D721Med (cell line): Measurements from ENCODE around the gene COLEC12.

Experiments
- DNase-seq: peaks from one replicate; pipeline ENCODE4 v3.0.0; 2011; ENCODE audit warnings: low spot score; ENCODE audit not compliant: insufficient read length
- FAIRE-seq: peaks from 2 replicates; lab custom pipeline; 2011; peaks lifted over from hg19 to GRCh38; lab: Jason Lieb, UNC
- TF ChIP-seq, protein P1 (sequence below): IDR thresholded peaks from 2 replicates; pipeline ENCODE4 v1.5.1; 2012; ENCODE audit warnings: mild to moderate bottlenecking, control low read depth; ENCODE audit not compliant: insufficient read depth; ENCODE audit errors: missing control alignments

The COLEC12 gene

DNA sequence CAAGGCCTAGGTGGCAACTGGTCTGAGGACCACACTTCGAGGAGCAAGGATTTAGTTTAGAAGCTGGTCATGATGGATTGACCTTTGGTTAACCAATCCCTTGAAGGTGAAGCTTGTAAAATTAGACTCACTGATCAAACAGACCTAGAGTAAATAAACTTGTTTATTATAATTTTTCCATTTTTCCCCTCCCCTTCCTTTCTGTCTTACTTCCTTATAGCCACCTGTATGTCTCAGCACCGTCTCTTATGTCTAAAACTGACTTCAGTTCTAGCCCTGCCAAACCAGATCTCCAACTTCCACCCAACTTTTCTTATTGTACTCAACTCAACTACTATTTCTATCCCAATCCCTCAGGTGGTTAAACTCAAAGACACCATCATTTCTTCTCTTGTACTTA lies 139.8 kb downstream of the COLEC12 start:
- FAIRE-seq: no peak
- TF ChIP-seq, protein P1, sequence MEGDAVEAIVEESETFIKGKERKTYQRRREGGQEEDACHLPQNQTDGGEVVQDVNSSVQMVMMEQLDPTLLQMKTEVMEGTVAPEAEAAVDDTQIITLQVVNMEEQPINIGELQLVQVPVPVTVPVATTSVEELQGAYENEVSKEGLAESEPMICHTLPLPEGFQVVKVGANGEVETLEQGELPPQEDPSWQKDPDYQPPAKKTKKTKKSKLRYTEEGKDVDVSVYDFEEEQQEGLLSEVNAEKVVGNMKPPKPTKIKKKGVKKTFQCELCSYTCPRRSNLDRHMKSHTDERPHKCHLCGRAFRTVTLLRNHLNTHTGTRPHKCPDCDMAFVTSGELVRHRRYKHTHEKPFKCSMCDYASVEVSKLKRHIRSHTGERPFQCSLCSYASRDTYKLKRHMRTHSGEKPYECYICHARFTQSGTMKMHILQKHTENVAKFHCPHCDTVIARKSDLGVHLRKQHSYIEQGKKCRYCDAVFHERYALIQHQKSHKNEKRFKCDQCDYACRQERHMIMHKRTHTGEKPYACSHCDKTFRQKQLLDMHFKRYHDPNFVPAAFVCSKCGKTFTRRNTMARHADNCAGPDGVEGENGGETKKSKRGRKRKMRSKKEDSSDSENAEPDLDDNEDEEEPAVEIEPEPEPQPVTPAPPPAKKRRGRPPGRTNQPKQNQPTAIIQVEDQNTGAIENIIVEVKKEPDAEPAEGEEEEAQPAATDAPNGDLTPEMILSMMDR: no peak
- DNase-seq: no peak

DNA sequence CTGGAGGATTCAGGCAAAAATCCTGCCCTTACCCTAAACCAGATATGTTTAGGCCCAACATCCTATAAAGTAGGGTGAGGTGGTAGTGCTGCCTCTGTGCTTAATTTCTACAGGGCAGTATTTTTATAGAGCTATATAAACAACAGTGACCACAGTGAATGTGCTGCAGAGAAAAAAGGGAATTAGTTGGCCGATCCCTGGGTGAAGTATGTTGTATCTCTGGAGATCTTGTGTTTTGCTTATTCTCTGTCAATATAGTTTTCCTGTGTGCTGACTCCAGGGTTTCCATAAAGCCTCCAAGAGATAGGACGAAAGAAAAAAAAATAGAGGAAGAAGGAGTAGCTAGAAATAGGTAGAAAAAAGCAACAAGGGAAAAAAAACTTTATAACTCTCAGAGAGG lies 143.7 kb downstream of the COLEC12 start:
- TF ChIP-seq, protein P1: no peak
- FAIRE-seq: no peak
- no peak for DNase-seq

DNA sequence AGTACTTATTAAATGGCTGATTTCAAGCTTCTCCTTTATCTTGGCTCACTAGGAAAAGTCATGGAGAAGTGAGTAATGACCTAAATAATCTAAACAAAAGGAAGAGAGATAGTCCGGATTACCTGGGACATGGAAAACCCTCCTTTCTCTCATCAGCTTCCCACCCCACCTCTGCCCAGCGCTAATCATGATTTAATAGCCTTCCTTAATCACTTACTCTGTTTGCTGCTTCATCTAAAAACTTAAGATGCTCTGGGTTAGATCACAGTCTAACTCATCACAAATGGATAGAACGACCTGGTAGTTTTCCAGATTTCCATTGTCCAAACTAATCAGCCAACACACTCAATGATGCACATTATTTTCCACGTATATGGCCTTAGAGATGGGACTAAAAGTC lies 144.8 kb downstream of the COLEC12 start:
- DNase-seq: no peak
- FAIRE-seq: peak; percentile 41
- TF ChIP-seq, protein P1: no peak

DNA sequence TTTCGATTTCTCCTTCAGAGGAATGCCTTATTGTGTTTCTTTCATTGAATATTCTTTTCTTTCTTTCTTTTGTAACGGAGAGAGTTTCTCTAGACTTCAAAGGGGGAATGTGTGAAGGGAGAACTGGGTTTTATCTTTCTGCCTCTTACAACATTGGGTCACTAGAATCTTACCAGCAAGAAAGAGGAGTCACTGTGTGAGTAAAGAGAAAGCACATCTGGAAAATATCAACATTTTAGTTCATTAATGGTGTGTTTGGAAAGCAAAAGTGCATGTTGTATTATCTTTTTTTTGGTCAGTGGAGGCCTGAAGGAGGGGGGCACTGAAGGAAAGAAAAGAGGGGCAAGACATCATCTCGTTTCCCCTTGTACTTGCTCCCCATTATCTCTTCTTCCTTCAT lies 146.0 kb downstream of the COLEC12 start:
- DNase-seq: no peak
- FAIRE-seq: no peak
- TF ChIP-seq, protein P1: no peak

DNA sequence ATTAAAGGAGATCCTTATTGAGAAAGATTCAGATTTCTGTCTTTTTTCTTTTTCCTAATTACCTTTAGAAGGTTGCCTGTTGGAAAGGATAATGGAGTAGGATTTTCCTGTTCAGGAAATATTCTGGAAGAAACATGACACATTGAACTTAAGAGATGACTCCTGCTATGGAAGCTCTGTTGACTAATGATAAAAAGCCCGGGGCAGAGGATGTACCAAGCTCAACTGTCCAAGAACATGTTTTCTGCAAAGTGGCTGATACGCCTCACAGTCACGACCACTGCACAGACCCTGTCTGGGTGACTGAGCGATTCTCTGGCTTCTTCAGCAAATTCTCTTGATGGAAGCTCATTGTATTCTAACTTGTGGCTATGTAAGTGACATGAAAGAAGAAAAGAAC lies 146.5 kb downstream of the COLEC12 start:
- TF ChIP-seq, protein P1: no peak
- FAIRE-seq (no peak), DNase-seq (no peak)

DNA sequence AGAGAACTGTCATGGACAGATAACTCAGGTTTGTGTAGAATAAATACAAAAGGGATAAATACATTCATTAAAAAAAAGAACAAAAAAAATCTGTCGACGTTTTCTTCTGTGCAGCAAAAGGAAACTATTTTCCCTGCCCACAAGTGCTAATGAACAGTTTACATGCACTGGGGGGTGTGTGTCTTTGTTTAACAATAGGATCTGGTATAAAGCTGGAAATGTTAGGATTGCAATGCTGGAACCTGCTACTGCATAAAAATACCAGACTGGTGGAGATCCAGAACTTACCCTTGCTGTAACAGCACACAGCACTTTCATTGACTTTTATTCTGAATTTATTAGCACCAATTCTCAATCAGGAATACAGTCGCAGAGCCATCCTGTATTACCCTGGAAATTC lies 148.1 kb downstream of the COLEC12 start:
- FAIRE-seq: no peak

DNA sequence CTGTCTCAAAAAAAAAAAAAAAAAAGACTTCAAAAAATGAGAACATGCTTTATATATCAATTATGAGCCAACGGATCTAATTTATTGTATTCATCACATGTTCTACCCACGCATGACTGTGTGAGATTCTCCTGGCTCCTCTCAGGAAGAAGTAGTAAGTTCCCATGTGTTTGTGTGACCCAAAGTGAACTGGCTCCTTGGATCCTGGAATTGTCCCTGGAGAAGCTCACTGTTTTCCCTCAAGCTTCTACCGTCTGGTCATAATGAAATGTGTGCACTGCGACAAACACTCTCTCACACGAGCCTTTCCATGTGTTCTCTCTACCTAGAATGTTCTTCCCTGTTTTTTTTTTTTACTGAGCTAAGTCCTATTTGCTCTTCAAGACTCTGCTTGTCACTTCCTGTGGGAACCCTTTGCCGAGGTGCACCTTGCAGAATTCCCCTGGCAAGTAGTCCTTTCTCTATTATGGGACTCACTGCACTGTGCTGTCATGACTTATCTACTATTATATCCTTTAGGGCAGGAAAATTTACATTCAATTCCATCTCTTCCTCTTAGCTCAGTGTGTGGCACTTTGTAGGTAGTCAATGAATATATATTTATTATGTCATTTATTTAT lies 149.4 kb downstream of the COLEC12 start:
- FAIRE-seq (no peak), DNase-seq (no peak)
- TF ChIP-seq, protein P1: no peak

More for the DNA sequence above, 148.1 kb downstream of the COLEC12 start:
- TF ChIP-seq, protein P1: no peak
- DNase-seq: no peak
